Vagina (tissue), 2 donors: Measurements from ENCODE around the gene FCF1. TPM values are rescaled to one million over a fixed set of nuclear protein-coding genes. Genes with fewer than 3 reads are reported as not detected.

Experiments used
- DNase-seq, 2 donors: peaks; one replicate each; pipeline ENCODE4 v3.0.0-alpha.2; 2017; ENCODE audit errors: extremely low spot score in 2 of 2
- H3K27ac ChIP-seq: fragments of 200-600 bp; sonication (generic); one replicate; pipeline ENCODE4 v1.5.1; 2019
- H3K27me3 ChIP-seq: fragments of 200-600 bp; sonication (generic); one replicate; pipeline ENCODE4 v1.5.1; 2019
- H3K36me3 ChIP-seq, 2 donors: fragments of 200-600 bp; sonication (generic); one replicate each; pipeline ENCODE4 v1.5.1; 2017 to 2019
- H3K4me1 ChIP-seq: fragments of 200-600 bp; sonication (generic); one replicate; pipeline ENCODE4 v1.5.1; 2019
- H3K4me3 ChIP-seq, 2 donors: fragments of 200-600 bp; sonication (generic); 1 replicate in 1 of 2; 2 replicates in 1 of 2; pipeline ENCODE4 v1.5.1; 2016 to 2019
- H3K9me3 ChIP-seq: fragments of 200-600 bp; sonication (generic); one replicate; pipeline ENCODE4 v1.5.1; 2019
- POLR2A ChIP-seq, 2 donors: fragments of 450-650 bp; IDR thresholded peaks; one replicate each; pipeline ENCODE4 v1.6.1; 2017; ENCODE audit warnings: antibody characterized with exemption in 2 of 2, mild to moderate bottlenecking in 2 of 2, moderate library complexity in 2 of 2
- POLR2AphosphoS5 ChIP-seq, 2 donors: sonication (generic); formaldehyde crosslinking; IDR thresholded peaks; one replicate each; pipeline ENCODE4 v1.9.0; 2017; ENCODE audit warnings: antibody characterized with exemption in 2 of 2, mild to moderate bottlenecking in 2 of 2, low read depth in 1 of 2; ENCODE audit not compliant: insufficient read depth in 1 of 2
- intact Hi-C: fragments of 100-400 bp; cut with DNase I; formaldehyde crosslinking; loops from one replicate; pipeline ENCODE4 v1.15.1; 2023
- total RNA-seq: library from RNA; depleted of rRNA; stranded (reverse); fragments of >200 nt; gene quantifications from one replicate; pipeline ENCODE4 v1.2.3, GENCODE V29; 2016
- TF ChIP-seq, protein P1 (sequence below), 3 experiments: fragments of 450-650 bp in 2 of 3; fragments of 200-600 bp in 1 of 3; sonication (generic) in 1 of 3; IDR thresholded peaks; one replicate each; pipeline ENCODE4 v1.5.1; 2017 to 2019; ENCODE audit warnings: antibody characterized with exemption in 3 of 3, mild to moderate bottlenecking in 2 of 3, moderate library complexity in 2 of 3

Gene FCF1
- total RNA-seq, 1 donor from 2014 or later, result 11.0 TPM

DNA sequence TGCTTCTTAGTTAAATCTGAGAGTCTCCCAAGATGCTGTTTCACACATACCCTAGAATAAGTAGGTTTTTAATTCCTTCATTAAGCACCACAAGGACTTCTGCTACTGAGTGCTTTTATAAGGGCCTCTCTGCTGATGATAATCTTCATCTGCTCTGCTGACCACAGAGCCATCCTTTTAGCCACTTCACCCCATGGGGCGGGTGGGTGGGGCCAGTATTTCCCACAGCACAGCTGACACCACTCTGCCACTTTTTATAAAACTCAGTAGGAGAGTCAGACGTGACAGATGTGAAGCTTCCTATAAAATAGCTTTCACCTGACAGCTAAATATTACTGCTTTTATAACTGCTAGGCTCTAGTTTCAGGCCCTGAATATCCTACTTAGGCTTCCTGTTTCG is 20.3 kb downstream of the FCF1 start:
- peaks cover 0 to 56% of the 10 kb centered on the region in 2 donors for H3K36me3 ChIP-seq
- H3K4me3 ChIP-seq, result no peak overlapping the region
- TF ChIP-seq POLR2AphosphoS5 (IDR thresholded peaks at IDR 0.05; ENCODE audit: insufficient read depth in 1 of 2, low read depth in 1 of 2), result no peak
- DNase-seq, result no peak
- intact Hi-C loops, result no loop called here
- no peaks in the 10 kb centered on the region for H3K4me1 ChIP-seq
- no peaks in the 10 kb centered on the region for H3K9me3 ChIP-seq
- H3K27ac ChIP-seq, result no peak overlapping the region
- no peaks in the 10 kb centered on the region for H3K27me3 ChIP-seq

- no peaks in the 10 kb centered on the region for H3K27me3 ChIP-seq
- no peaks in the 10 kb centered on the region for H3K9me3 ChIP-seq
- TF ChIP-seq, protein P1, sequence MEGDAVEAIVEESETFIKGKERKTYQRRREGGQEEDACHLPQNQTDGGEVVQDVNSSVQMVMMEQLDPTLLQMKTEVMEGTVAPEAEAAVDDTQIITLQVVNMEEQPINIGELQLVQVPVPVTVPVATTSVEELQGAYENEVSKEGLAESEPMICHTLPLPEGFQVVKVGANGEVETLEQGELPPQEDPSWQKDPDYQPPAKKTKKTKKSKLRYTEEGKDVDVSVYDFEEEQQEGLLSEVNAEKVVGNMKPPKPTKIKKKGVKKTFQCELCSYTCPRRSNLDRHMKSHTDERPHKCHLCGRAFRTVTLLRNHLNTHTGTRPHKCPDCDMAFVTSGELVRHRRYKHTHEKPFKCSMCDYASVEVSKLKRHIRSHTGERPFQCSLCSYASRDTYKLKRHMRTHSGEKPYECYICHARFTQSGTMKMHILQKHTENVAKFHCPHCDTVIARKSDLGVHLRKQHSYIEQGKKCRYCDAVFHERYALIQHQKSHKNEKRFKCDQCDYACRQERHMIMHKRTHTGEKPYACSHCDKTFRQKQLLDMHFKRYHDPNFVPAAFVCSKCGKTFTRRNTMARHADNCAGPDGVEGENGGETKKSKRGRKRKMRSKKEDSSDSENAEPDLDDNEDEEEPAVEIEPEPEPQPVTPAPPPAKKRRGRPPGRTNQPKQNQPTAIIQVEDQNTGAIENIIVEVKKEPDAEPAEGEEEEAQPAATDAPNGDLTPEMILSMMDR (IDR thresholded peaks at IDR 0.05), result no peak
- TF ChIP-seq POLR2AphosphoS5 (IDR thresholded peaks at IDR 0.05; ENCODE audit: insufficient read depth in 1 of 2, low read depth in 1 of 2) (no peak), POLR2A (IDR thresholded peaks at IDR 0.05) (no peak)
- H3K36me3 ChIP-seq, result peaks cover 0 to 63% of the 10 kb centered on the region in 2 donors
- intact Hi-C loops, result no loop called here
- no peak overlapping the region for H3K4me3 ChIP-seq
- H3K4me1 ChIP-seq, result no peaks in the 10 kb centered on the region
- H3K27ac ChIP-seq, result no peak overlapping the region
- no peak for DNase-seq
Observed at GRCh38 chr14:74735125-74735524, 22.2 kb downstream of the FCF1 start.

- TF ChIP-seq, protein P1 (IDR thresholded peaks at IDR 0.05), result no peak
- TF ChIP-seq POLR2A (IDR thresholded peaks at IDR 0.05), result no peak
- no peak for TF ChIP-seq POLR2AphosphoS5 (IDR thresholded peaks at IDR 0.05; ENCODE audit: insufficient read depth in 1 of 2, low read depth in 1 of 2)
- H3K27me3 ChIP-seq, result no peaks in the 10 kb centered on the region
- no peaks in the 10 kb centered on the region for H3K4me1 ChIP-seq
- intact Hi-C loops, result no loop called here
- no peak overlapping the region for H3K27ac ChIP-seq
- peaks cover 0 to 46% of the 10 kb centered on the region in 2 donors for H3K36me3 ChIP-seq
- DNase-seq, result no peak
- H3K9me3 ChIP-seq, result no peaks in the 10 kb centered on the region
- no peak overlapping the region for H3K4me3 ChIP-seq
Observed at GRCh38 chr14:74737753-74738325, 24.9 kb downstream of the FCF1 start.

DNA sequence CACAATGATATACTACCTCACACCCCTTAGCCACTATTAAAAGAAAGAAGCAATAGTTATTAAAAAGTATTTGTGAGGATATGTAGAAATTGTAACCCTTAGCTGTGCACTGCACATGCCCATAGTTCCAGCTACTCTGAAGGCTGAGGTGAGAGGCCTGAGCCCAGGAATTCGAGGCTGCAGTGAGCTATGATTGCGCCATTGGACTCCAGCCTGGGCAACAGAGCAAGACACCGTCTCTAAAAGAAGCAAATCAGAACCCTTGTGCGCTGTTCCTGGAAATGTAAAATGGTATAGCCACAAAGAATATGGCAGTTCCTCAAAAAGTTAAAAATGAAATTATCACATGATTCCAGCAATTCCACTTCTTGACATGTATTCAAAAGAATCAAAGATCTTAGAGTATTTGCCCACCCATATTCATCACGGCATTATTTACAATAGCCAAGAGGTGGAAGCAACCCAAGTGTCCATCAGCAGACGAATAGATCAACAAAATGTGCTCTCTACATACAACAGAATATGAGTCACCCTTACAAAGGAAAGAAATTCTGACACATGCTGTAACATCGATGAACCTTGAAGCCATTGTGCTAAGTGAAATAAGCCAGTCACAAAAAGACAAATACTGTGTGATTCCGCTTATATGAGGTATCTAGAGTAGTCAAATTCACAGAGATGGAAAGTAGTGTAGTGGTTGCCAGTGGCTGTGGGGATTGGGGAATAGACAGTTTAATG is 26.5 kb downstream of the FCF1 start:
- no peaks in the 10 kb centered on the region for H3K9me3 ChIP-seq
- intact Hi-C loops, result no loop called here
- H3K4me1 ChIP-seq, result no peaks in the 10 kb centered on the region
- TF ChIP-seq, protein P1 (IDR thresholded peaks at IDR 0.05), result no peak
- no peak for TF ChIP-seq POLR2A (IDR thresholded peaks at IDR 0.05)
- TF ChIP-seq POLR2AphosphoS5 (IDR thresholded peaks at IDR 0.05; ENCODE audit: insufficient read depth in 1 of 2, low read depth in 1 of 2), result no peak
- peaks cover 0 to 30% of the 10 kb centered on the region in 2 donors for H3K36me3 ChIP-seq
- no peak overlapping the region for H3K4me3 ChIP-seq
- no peak for DNase-seq
- H3K27ac ChIP-seq, result no peak overlapping the region
- no peaks in the 10 kb centered on the region for H3K27me3 ChIP-seq

DNA sequence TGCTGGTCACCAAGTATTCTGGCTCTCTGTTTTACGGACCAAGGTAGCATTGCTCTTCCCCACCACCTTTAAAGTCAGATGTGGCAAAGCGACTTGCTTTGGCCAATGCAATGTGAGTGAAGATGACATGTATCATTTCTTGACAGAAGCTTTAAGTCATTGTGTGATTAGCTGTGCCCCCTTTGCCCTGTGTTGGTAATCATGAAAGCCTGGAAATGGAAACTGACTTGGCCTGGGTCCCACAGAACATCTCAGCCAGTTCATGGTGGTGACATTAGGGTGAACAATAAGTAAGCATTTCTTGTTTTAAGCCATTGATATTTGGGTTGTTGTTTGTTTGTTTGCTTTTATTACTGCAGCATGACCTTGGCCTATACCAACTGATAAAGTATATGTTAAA is 34.3 kb downstream of the FCF1 start:
- Histone ChIP-seq H3K36me3 (no peaks in the 10 kb centered on the region), H3K4me1 (no peaks in the 10 kb centered on the region), H3K4me3 (no peak overlapping the region), H3K9me3 (no peaks in the 10 kb centered on the region), H3K27ac (no peak overlapping the region), H3K27me3 (no peaks in the 10 kb centered on the region)
- intact Hi-C loops, result no loop called here
- TF ChIP-seq POLR2AphosphoS5 (IDR thresholded peaks at IDR 0.05; ENCODE audit: insufficient read depth in 1 of 2, low read depth in 1 of 2), result no peak
- no peak for TF ChIP-seq POLR2A (IDR thresholded peaks at IDR 0.05)
- TF ChIP-seq, protein P1 (IDR thresholded peaks at IDR 0.05), result no peak
- no peak for DNase-seq
